Measurements from ENCODE around the gene PAOX.

DNA sequence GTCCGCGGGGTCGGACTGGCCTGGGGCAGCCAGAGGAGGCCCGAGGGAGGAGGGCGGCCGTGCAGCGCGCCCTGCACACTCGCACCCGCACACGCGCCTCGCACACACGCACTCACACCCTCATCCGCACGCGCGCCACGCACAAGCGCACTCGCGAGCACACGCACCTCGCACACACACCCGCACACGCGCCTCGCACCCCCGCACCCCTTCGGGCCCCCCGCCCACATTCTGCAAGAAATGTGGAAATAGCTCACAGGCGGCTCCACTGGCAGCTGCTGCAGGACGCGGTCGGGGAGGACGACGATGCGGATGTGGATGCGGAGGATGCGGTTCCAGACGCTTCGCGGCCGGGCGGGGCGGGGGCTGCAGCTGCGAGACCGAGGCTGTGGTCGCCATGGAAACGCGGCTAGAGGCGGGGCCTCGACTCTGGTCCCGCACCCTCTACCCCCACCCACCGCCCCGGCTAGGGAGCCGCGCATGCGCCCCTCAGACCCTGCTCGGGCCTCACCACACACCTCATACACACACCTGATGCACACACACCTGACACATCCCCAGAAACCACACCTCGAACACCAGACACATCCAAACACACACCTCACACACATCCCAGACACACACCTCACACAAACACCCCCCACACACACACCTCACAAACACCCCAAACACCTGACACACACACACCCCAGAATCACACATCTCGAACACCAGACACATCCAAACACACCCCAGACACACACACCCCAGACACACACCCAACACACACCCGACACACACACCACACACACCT, 42.3 kb upstream of the PAOX start, which contains the start of gene CALY:
- TF ChIP-seq, protein P1, sequence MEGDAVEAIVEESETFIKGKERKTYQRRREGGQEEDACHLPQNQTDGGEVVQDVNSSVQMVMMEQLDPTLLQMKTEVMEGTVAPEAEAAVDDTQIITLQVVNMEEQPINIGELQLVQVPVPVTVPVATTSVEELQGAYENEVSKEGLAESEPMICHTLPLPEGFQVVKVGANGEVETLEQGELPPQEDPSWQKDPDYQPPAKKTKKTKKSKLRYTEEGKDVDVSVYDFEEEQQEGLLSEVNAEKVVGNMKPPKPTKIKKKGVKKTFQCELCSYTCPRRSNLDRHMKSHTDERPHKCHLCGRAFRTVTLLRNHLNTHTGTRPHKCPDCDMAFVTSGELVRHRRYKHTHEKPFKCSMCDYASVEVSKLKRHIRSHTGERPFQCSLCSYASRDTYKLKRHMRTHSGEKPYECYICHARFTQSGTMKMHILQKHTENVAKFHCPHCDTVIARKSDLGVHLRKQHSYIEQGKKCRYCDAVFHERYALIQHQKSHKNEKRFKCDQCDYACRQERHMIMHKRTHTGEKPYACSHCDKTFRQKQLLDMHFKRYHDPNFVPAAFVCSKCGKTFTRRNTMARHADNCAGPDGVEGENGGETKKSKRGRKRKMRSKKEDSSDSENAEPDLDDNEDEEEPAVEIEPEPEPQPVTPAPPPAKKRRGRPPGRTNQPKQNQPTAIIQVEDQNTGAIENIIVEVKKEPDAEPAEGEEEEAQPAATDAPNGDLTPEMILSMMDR (IDR thresholded peaks at IDR 0.05; ENCODE audit: low read depth, low read length) = no peak
- no peak for TF ChIP-seq EZH2phosphoT487 (IDR thresholded peaks at IDR 0.05; ENCODE audit: low read depth)

Data from OCI-LY3 (cell line).